ENCODE results near the gene SLC38A3.
A peak's percentile ranks its signal among the peaks of the same experiment; 100 is the strongest.

Gene SLC38A3

GRCh38 chr3:50204804-50205412, at the start of gene SLC38A3:
SLC38A3 (plus strand) TSS chr3:50205271; CDS start chr3:50214200, 8,929 bp downstream.
- H3K27ac Mint-ChIP-seq: no peak within 1 kb of the TSS
- peak within 1 kb of the TSS; percentile 32 for H3K4me3 Mint-ChIP-seq
- no peaks in the 10 kb centered on the region for H3K36me3 Mint-ChIP-seq
- H3K4me1 Mint-ChIP-seq (ENCODE audit: low read depth): peaks cover 2% of the 10 kb centered on the region
- peaks cover 17% of the 10 kb centered on the region for H3K27me3 Mint-ChIP-seq
- H3K9me3 Mint-ChIP-seq (ENCODE audit: low read depth): no peaks in the 10 kb centered on the region

GRCh38 chr3:50155491-50155878, 49.6 kb upstream of the SLC38A3 start:
- Mint-ChIP-seq H3K36me3 (no peaks in the 10 kb centered on the region), H3K27ac (no peak overlapping the region), H3K9me3 (ENCODE audit: low read depth) (no peaks in the 10 kb centered on the region), H3K4me1 (ENCODE audit: low read depth) (peaks cover 11% of the 10 kb centered on the region), H3K4me3 (peak overlapping the region; percentile 81), H3K27me3 (peaks cover 15% of the 10 kb centered on the region)

GRCh38 chr3:50155891-50156290, 49.2 kb upstream of the SLC38A3 start:
- no peaks in the 10 kb centered on the region for H3K9me3 Mint-ChIP-seq (ENCODE audit: low read depth)
- peak overlapping the region; percentile 81 for H3K4me3 Mint-ChIP-seq
- peaks cover 15% of the 10 kb centered on the region for H3K27me3 Mint-ChIP-seq
- no peaks in the 10 kb centered on the region for H3K36me3 Mint-ChIP-seq
- peaks cover 11% of the 10 kb centered on the region for H3K4me1 Mint-ChIP-seq (ENCODE audit: low read depth)
- H3K27ac Mint-ChIP-seq: no peak overlapping the region

GRCh38 chr3:50156549-50157493, 48.2 kb upstream of the SLC38A3 start:
- peaks cover 11% of the 10 kb centered on the region for H3K4me1 Mint-ChIP-seq (ENCODE audit: low read depth)
- no peak overlapping the region for H3K27ac Mint-ChIP-seq
- H3K36me3 Mint-ChIP-seq: no peaks in the 10 kb centered on the region
- peaks cover 15% of the 10 kb centered on the region for H3K27me3 Mint-ChIP-seq
- no peaks in the 10 kb centered on the region for H3K9me3 Mint-ChIP-seq (ENCODE audit: low read depth)
- H3K4me3 Mint-ChIP-seq: no peak overlapping the region

- H3K27me3 Mint-ChIP-seq: peaks cover 15% of the 10 kb centered on the region
- H3K36me3 Mint-ChIP-seq: no peaks in the 10 kb centered on the region
- H3K4me1 Mint-ChIP-seq (ENCODE audit: low read depth): peaks cover 11% of the 10 kb centered on the region
- no peaks in the 10 kb centered on the region for H3K9me3 Mint-ChIP-seq (ENCODE audit: low read depth)
- no peak overlapping the region for H3K4me3 Mint-ChIP-seq
- H3K27ac Mint-ChIP-seq: no peak overlapping the region
Measured at GRCh38 chr3:50157827-50158529, 47.1 kb upstream of the SLC38A3 start.

GRCh38 chr3:50158530-50159146, 46.4 kb upstream of the SLC38A3 start:
- Mint-ChIP-seq H3K9me3 (ENCODE audit: low read depth) (no peaks in the 10 kb centered on the region), H3K4me1 (ENCODE audit: low read depth) (peaks cover 9% of the 10 kb centered on the region), H3K27me3 (peaks cover 11% of the 10 kb centered on the region), H3K4me3 (no peak overlapping the region), H3K27ac (no peak overlapping the region), H3K36me3 (no peaks in the 10 kb centered on the region)

GRCh38 chr3:50160561-50160983, 44.5 kb upstream of the SLC38A3 start:
- Mint-ChIP-seq H3K27ac (no peak overlapping the region), H3K27me3 (peaks cover 8% of the 10 kb centered on the region), H3K4me3 (no peak overlapping the region), H3K9me3 (ENCODE audit: low read depth) (no peaks in the 10 kb centered on the region), H3K36me3 (no peaks in the 10 kb centered on the region), H3K4me1 (ENCODE audit: low read depth) (peaks cover 5% of the 10 kb centered on the region)

- Mint-ChIP-seq H3K36me3 (no peaks in the 10 kb centered on the region), H3K4me1 (ENCODE audit: low read depth) (no peaks in the 10 kb centered on the region), H3K9me3 (ENCODE audit: low read depth) (no peaks in the 10 kb centered on the region), H3K27ac (no peak overlapping the region), H3K27me3 (peaks cover 2% of the 10 kb centered on the region), H3K4me3 (no peak overlapping the region)
Measured at GRCh38 chr3:50161320-50161719, 43.8 kb upstream of the SLC38A3 start.

GRCh38 chr3:50162034-50162883, 42.8 kb upstream of the SLC38A3 start:
- Mint-ChIP-seq H3K36me3 (no peaks in the 10 kb centered on the region), H3K9me3 (ENCODE audit: low read depth) (no peaks in the 10 kb centered on the region), H3K27me3 (peaks cover 2% of the 10 kb centered on the region), H3K27ac (no peak overlapping the region), H3K4me3 (no peak overlapping the region), H3K4me1 (ENCODE audit: low read depth) (no peaks in the 10 kb centered on the region)

- H3K4me3 Mint-ChIP-seq: no peak overlapping the region
- no peak overlapping the region for H3K27ac Mint-ChIP-seq
- no peaks in the 10 kb centered on the region for H3K9me3 Mint-ChIP-seq (ENCODE audit: low read depth)
- no peaks in the 10 kb centered on the region for H3K27me3 Mint-ChIP-seq
- no peaks in the 10 kb centered on the region for H3K4me1 Mint-ChIP-seq (ENCODE audit: low read depth)
- no peaks in the 10 kb centered on the region for H3K36me3 Mint-ChIP-seq
Measured at GRCh38 chr3:50163572-50164455, 41.3 kb upstream of the SLC38A3 start.

- H3K9me3 Mint-ChIP-seq (ENCODE audit: low read depth): no peaks in the 10 kb centered on the region
- H3K36me3 Mint-ChIP-seq: no peaks in the 10 kb centered on the region
- H3K27ac Mint-ChIP-seq: no peak overlapping the region
- H3K4me3 Mint-ChIP-seq: no peak overlapping the region
- no peaks in the 10 kb centered on the region for H3K27me3 Mint-ChIP-seq
- H3K4me1 Mint-ChIP-seq (ENCODE audit: low read depth): no peaks in the 10 kb centered on the region
Measured at GRCh38 chr3:50164481-50164880, 40.6 kb upstream of the SLC38A3 start.

GRCh38 chr3:50164984-50165909, 39.8 kb upstream of the SLC38A3 start:
- Mint-ChIP-seq H3K27me3 (no peaks in the 10 kb centered on the region), H3K27ac (no peak overlapping the region), H3K4me3 (no peak overlapping the region), H3K9me3 (ENCODE audit: low read depth) (no peaks in the 10 kb centered on the region), H3K36me3 (no peaks in the 10 kb centered on the region), H3K4me1 (ENCODE audit: low read depth) (no peaks in the 10 kb centered on the region)
